ENCODE measurements around the gene TENM3.
"Not testable (repeated sequence)": the region's sequence is repeated elsewhere in the genome, so short reads cannot be mapped to it uniquely, and the experiment has no call there.

- TF ChIP-seq POLR2A (IDR thresholded peaks at IDR 0.05), result not testable (repeated sequence)
- TF ChIP-seq, protein P1, sequence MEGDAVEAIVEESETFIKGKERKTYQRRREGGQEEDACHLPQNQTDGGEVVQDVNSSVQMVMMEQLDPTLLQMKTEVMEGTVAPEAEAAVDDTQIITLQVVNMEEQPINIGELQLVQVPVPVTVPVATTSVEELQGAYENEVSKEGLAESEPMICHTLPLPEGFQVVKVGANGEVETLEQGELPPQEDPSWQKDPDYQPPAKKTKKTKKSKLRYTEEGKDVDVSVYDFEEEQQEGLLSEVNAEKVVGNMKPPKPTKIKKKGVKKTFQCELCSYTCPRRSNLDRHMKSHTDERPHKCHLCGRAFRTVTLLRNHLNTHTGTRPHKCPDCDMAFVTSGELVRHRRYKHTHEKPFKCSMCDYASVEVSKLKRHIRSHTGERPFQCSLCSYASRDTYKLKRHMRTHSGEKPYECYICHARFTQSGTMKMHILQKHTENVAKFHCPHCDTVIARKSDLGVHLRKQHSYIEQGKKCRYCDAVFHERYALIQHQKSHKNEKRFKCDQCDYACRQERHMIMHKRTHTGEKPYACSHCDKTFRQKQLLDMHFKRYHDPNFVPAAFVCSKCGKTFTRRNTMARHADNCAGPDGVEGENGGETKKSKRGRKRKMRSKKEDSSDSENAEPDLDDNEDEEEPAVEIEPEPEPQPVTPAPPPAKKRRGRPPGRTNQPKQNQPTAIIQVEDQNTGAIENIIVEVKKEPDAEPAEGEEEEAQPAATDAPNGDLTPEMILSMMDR (IDR thresholded peaks at IDR 0.05), result not testable (repeated sequence)
These were observed 143.4 kb downstream of the TENM3 start for GRCh38 chr4:182386576-182386975.

Measured in lower leg skin (tissue), 3 donors.